Right lobe of liver (tissue), 6 donors: ENCODE measurements around the gene PPARG. TPM values are rescaled to one million over a fixed set of nuclear protein-coding genes. Genes with fewer than 3 reads are reported as not detected.
A peak's percentile ranks its signal among the peaks of the same experiment; 100 is the strongest.

Experiments used
- ATAC-seq, 4 donors: fragments of 200-7000 bp; cut with Tn5 transposase; one replicate each; pipeline ENCODE4 v1.9.1; 2020; ENCODE audit warnings: mild to moderate bottlenecking in 4 of 4, moderate library complexity in 4 of 4
- DNase-seq, 3 donors: peaks; one replicate each; pipeline ENCODE4 v3.0.0-alpha.2; 2020
- H3K27ac ChIP-seq, 3 donors: fragments of 200-600 bp; one replicate each; pipeline ENCODE4 v1.8.0; 2022
- H3K27me3 ChIP-seq, 2 donors: fragments of 200-600 bp; one replicate each; pipeline ENCODE4 v1.8.0; 2022
- H3K36me3 ChIP-seq, 4 donors: fragments of 200-600 bp; sonication (generic) in 1 of 4; one replicate each; pipeline versions ENCODE4 v1.5.1 to v1.8.0; 2017 to 2022; ENCODE audit warnings: control low read depth in 1 of 4
- H3K4me1 ChIP-seq, 4 donors: fragments of 200-600 bp; sonication (generic) in 1 of 4; one replicate each; pipeline versions ENCODE4 v1.5.1 to v1.8.0; 2017 to 2022; ENCODE audit warnings: control low read depth in 1 of 4
- H3K4me3 ChIP-seq, 3 donors: fragments of 200-600 bp; one replicate each; pipeline ENCODE4 v1.8.0; 2022
- H3K9me3 ChIP-seq, 4 donors: fragments of 200-600 bp; sonication (generic) in 1 of 4; one replicate each; pipeline versions ENCODE4 v1.5.1 to v1.8.0; 2017 to 2022; ENCODE audit warnings: control low read depth in 1 of 4
- POLR2A ChIP-seq: fragments of 450-650 bp; IDR thresholded peaks from one replicate; pipeline ENCODE4 v1.6.1; 2017; ENCODE audit warnings: antibody characterized with exemption, mild to moderate bottlenecking
- WGBS: methylation state at CpG from one replicate; pipeline ENCODE4 v1.1.6; 2018; ENCODE audit warnings: low coverage, low lambda C conversion rate; ENCODE audit not compliant: insufficient coverage; ENCODE audit errors: missing lambda C conversion rate; 5-methylcytosine and 5-hydroxymethylcytosine counted together
- intact Hi-C, 2 donors: fragments of 100-400 bp; cut with DNase I; formaldehyde crosslinking; loops; one replicate each; pipeline versions ENCODE4 v1.11.2 to v1.14.1; 2022
- total RNA-seq, 6 experiments: library from RNA; depleted of rRNA in 2 of 6; stranded (reverse); fragments of >200 nt in 2 of 6; fragmentation: NEBNext Ultra II Directional in 3 of 6; extraction: Animal tissue kit (Norgen Biotek cat#: 25700) in 3 of 6; gene quantifications; one replicate each; pipeline versions ENCODE4 v1.1.0 to v1.2.4, GENCODE V29; 2016 to 2023
- TF ChIP-seq, protein P1 (sequence below), 4 donors: fragments of 200-600 bp in 3 of 4; fragments of 450-650 bp in 1 of 4; IDR thresholded peaks; one replicate each; pipeline versions ENCODE4 v1.5.1 to v1.8.0; 2016 to 2022; ENCODE audit warnings: antibody characterized with exemption in 4 of 4, mild to moderate bottlenecking in 2 of 4
- donor health status: DM: no; HTN: yes; CAD: no.
- donor health status: DM: no; HTN: no; CAD: no.
- donor health status: DM: no; HTN: no; CAD: no.
- donor health status: DM: no; HTN: yes; CAD: no.
- donor health status: DM: no; HTN: yes; CAD: no.

The PPARG gene
- total RNA-seq, 6 experiments from 2014 or later = 4.9 to 15.8 (median 10.8) TPM

DNA sequence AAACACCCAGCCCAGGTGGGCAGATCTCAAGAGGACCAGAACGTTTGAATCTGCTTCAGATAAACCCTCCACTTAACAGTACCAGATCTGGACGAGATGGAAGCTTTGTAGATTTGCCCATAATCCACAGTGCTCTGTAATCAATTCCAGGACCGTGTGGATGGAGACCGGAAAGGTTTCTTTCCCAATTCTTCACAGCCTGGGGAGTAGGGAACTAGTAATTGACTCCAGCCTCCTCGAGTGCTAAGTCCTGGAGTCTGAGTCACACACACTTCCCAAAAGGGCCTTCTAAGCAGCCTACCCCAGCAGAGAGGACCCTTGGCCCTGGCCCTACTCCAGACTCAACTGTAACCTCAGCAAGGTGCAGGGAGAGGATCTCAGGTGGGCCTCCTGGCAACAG is 139.3 kb downstream of the PPARG start:
- Histone ChIP-seq H3K27me3 (no peaks in the 10 kb centered on the region), H3K36me3 (no peaks in the 10 kb centered on the region), H3K4me3 (no peak overlapping the region), H3K9me3 (no peaks in the 10 kb centered on the region), H3K27ac (no peak overlapping the region), H3K4me1 (peaks cover 0 to 42% (median 9%) of the 10 kb centered on the region in 4 donors)
- DNase-seq (no peak), ATAC-seq (no peak)
- 77% methylated on average over 3 of the region's 5 CpGs for WGBS
- TF ChIP-seq, protein P1, sequence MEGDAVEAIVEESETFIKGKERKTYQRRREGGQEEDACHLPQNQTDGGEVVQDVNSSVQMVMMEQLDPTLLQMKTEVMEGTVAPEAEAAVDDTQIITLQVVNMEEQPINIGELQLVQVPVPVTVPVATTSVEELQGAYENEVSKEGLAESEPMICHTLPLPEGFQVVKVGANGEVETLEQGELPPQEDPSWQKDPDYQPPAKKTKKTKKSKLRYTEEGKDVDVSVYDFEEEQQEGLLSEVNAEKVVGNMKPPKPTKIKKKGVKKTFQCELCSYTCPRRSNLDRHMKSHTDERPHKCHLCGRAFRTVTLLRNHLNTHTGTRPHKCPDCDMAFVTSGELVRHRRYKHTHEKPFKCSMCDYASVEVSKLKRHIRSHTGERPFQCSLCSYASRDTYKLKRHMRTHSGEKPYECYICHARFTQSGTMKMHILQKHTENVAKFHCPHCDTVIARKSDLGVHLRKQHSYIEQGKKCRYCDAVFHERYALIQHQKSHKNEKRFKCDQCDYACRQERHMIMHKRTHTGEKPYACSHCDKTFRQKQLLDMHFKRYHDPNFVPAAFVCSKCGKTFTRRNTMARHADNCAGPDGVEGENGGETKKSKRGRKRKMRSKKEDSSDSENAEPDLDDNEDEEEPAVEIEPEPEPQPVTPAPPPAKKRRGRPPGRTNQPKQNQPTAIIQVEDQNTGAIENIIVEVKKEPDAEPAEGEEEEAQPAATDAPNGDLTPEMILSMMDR (IDR thresholded peaks at IDR 0.05) = no peak
- TF ChIP-seq POLR2A = no peak
- intact Hi-C loops = no loop called here

DNA sequence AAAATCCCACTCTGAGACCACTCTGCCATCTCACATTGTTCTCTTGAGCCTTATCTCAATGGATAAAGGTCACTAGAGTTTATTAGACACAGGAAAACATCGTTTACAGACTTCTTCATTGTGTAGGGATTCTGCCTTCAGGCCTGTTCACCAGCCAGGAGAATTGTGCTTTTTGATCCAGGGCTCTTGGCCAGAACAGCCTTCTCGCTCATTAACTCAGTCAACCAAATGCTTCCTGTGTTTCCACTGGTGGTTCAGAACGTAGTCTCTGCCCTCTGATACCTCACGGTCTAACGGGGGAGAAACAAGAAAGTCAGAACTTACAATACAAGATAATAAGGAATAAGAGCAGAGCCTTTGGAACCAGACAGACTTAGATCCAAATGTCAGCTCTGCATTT is 141.2 kb downstream of the PPARG start:
- Histone ChIP-seq H3K4me3 (no peak overlapping the region), H3K4me1 (peaks cover 0 to 22% (median 0%) of the 10 kb centered on the region in 4 donors), H3K27ac (no peak overlapping the region), H3K9me3 (no peaks in the 10 kb centered on the region), H3K36me3 (no peaks in the 10 kb centered on the region), H3K27me3 (no peaks in the 10 kb centered on the region)
- no peak for TF ChIP-seq POLR2A
- TF ChIP-seq, protein P1 (IDR thresholded peaks at IDR 0.05) = no peak
- intact Hi-C loops = no loop called here
- 46% methylated on average over 5 of the region's 5 CpGs for WGBS
- peak in 3 of 4 donors; percentile 23 to 38 (median 34) for ATAC-seq
- no peak for DNase-seq

DNA sequence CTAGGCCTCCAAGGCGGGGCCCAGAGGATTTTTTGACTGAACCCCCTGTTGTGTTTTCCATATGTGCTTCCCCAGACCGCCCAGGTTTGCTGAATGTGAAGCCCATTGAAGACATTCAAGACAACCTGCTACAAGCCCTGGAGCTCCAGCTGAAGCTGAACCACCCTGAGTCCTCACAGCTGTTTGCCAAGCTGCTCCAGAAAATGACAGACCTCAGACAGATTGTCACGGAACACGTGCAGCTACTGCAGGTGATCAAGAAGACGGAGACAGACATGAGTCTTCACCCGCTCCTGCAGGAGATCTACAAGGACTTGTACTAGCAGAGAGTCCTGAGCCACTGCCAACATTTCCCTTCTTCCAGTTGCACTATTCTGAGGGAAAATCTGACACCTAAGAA is 145.0 kb downstream of the PPARG start:
- H3K36me3 ChIP-seq = no peaks in the 10 kb centered on the region
- DNase-seq (no peak), ATAC-seq (no peak)
- TF ChIP-seq POLR2A = no peak
- TF ChIP-seq, protein P1 (IDR thresholded peaks at IDR 0.05) = no peak
- H3K27me3 ChIP-seq = no peaks in the 10 kb centered on the region
- intact Hi-C loops = no loop called here
- WGBS = 82% methylated on average over 5 of the region's 6 CpGs
- H3K4me3 ChIP-seq = no peak overlapping the region
- no peaks in the 10 kb centered on the region for H3K9me3 ChIP-seq
- no peak overlapping the region for H3K27ac ChIP-seq
- H3K4me1 ChIP-seq = peaks cover 0 to 2% (median 0%) of the 10 kb centered on the region in 4 donors

DNA sequence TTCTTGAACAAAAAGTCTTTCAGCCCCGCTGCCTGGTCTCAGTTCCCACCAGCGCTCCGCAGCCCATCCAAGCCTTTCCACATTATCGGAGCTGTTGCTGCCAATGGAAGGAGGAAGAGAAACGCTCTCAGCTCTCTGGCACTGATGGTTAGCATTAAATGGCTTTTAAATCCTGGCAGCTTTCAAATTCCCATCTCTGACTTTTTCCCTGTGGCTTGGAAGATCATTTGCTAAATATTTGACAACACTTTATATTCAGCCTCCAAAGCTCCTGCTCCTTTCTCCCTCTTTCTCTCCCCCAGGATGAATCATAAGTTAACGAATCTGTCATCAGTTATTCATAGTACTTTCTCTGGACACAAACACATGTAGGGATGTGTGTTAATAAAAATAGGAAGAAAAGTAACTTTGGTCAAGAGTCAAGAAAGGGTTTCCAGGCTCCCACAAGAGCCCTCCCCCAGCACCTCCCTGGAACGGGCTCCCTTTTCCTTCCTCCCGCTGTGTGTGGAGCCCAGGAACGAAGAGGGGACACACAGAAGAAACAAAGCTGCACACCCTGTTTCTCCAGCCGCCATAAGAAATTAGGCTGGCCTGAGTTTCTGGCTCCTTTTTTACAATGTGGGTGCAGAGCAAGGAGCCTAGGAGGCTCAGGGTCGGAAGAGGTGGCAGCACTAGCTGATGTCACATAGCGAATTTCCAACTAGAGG is 147.8 kb downstream of the PPARG start:
- intact Hi-C loops = no loop called here
- H3K27ac ChIP-seq = no peak overlapping the region
- ATAC-seq = no peak

More for the DNA sequence above, 147.8 kb downstream of the PPARG start:
- no peaks in the 10 kb centered on the region for H3K36me3 ChIP-seq
- TF ChIP-seq, protein P1 (IDR thresholded peaks at IDR 0.05) = no peak
- TF ChIP-seq POLR2A = no peak
- WGBS = 74% methylated on average over 4 of the region's 12 CpGs
- no peak overlapping the region for H3K4me3 ChIP-seq
- H3K27me3 ChIP-seq = no peaks in the 10 kb centered on the region
- no peak for DNase-seq
- H3K9me3 ChIP-seq = no peaks in the 10 kb centered on the region
- H3K4me1 ChIP-seq = no peaks in the 10 kb centered on the region
